CD4-positive, CD25-positive, alpha-beta regulatory T cell (primary cell): Measurements from ENCODE around the gene CHMP3. TPM values are rescaled to one million over a fixed set of nuclear protein-coding genes. Genes with fewer than 3 reads are reported as not detected.
"Not testable (repeated sequence)": the region's sequence is repeated elsewhere in the genome, so short reads cannot be mapped to it uniquely, and the experiment has no call there.

Experiments
- ATAC-seq, 2 donors: fragments of 150-1000 bp; cut with Tn5 transposase; one replicate each; pipeline ENCODE4 v1.10.0; 2021; ENCODE audit warnings: low read depth in 2 of 2, moderate number of reproducible peaks in 2 of 2, moderate library complexity in 1 of 2
- DNase-seq, 3 donors: peaks; one replicate each; pipeline versions ENCODE4 v3.0.0 to v3.0.0-alpha.2; 2012 to 2022; ENCODE audit warnings: mixed read lengths in 1 of 3
- H3K27ac ChIP-seq: one replicate; pipeline ENCODE4 v1.7.0; 2013; ENCODE audit warnings: mild to moderate bottlenecking, low read length; ENCODE audit not compliant: insufficient read depth, poor library complexity, severe bottlenecking
- H3K27me3 ChIP-seq: one replicate; pipeline ENCODE4 v1.7.0; 2013; ENCODE audit warnings: low read length; ENCODE audit not compliant: control insufficient read depth, insufficient read depth
- H3K36me3 ChIP-seq: one replicate; pipeline ENCODE4 v1.7.0; 2013; ENCODE audit warnings: mild to moderate bottlenecking, low read length, moderate library complexity; ENCODE audit not compliant: control insufficient read depth, insufficient read depth
- H3K4me1 ChIP-seq: 2 replicates; pipeline ENCODE4 v1.7.0; 2013; ENCODE audit warnings: mild to moderate bottlenecking, low read length; ENCODE audit not compliant: insufficient read depth, control insufficient read depth, poor library complexity, severe bottlenecking
- H3K4me3 ChIP-seq: one replicate; pipeline ENCODE4 v1.7.0; 2013; ENCODE audit warnings: low read depth, mild to moderate bottlenecking, low read length, moderate library complexity
- H3K9me3 ChIP-seq, 2 experiments: 1 replicate in 1 of 2; 2 replicates in 1 of 2; pipeline ENCODE4 v1.7.0; 2013; ENCODE audit warnings: low read length in 2 of 2, mild to moderate bottlenecking in 1 of 2, moderate library complexity in 1 of 2; ENCODE audit not compliant: control insufficient read depth in 2 of 2
- H3K27ac Mint-ChIP-seq, 3 donors: one replicate each; pipeline ENCODE4 v1.8.0; 2020 to 2022; ENCODE audit warnings: mild to moderate bottlenecking in 3 of 3, mixed read lengths in 3 of 3, moderate library complexity in 2 of 3
- H3K27me3 Mint-ChIP-seq: one replicate; pipeline ENCODE4 v1.8.0; 2022; ENCODE audit warnings: mild to moderate bottlenecking, mixed read lengths
- H3K36me3 Mint-ChIP-seq: one replicate; pipeline ENCODE4 v1.8.0; 2020; ENCODE audit warnings: mixed read lengths
- H3K4me1 Mint-ChIP-seq, 4 donors: one replicate each; pipeline ENCODE4 v1.8.0; 2020 to 2022; ENCODE audit warnings: mixed read lengths in 4 of 4, mild to moderate bottlenecking in 1 of 4
- H3K4me3 Mint-ChIP-seq, 4 donors: one replicate each; pipeline ENCODE4 v1.8.0; 2020 to 2022; ENCODE audit warnings: mild to moderate bottlenecking in 4 of 4, mixed read lengths in 4 of 4, moderate library complexity in 3 of 4
- H3K9me3 Mint-ChIP-seq, 7 donors: one replicate each; pipeline ENCODE4 v1.8.0; 2020 to 2022; ENCODE audit warnings: mixed read lengths in 7 of 7, mild to moderate bottlenecking in 3 of 7, moderate library complexity in 2 of 7
- polyA plus RNA-seq, 4 donors: library from polyadenylated mRNA; unstranded; fragments of 300-500 nt; fragmentation: Illumina TruSeq; gene quantifications; one replicate each; pipeline ENCODE4 v1.2.3, GENCODE V29; 2021
- total RNA-seq: library from RNA; stranded (reverse); gene quantifications from one replicate; pipeline ENCODE4 v1.2.3, GENCODE V29; 2022

Gene CHMP3
- total and polyA plus RNA-seq, 5 donors from 2014 or later = 67.5 to 85.2 (median 79.8) TPM

- no peak for DNase-seq
- H3K27me3 Mint-ChIP-seq = peaks cover 9% of the 10 kb centered on the region
- no peaks in the 10 kb centered on the region for H3K36me3 Mint-ChIP-seq
- no peak for ATAC-seq
- H3K4me1 ChIP-seq = peaks cover 11% of the 10 kb centered on the region
- no peaks in the 10 kb centered on the region for H3K27me3 ChIP-seq
- peaks cover 0 to 1% (median 0%) of the 10 kb centered on the region in 7 donors for H3K9me3 Mint-ChIP-seq
- H3K4me3 ChIP-seq = no peak overlapping the region
- peak overlapping the region in 1 of 3 donors; percentile 83 for H3K27ac Mint-ChIP-seq
- H3K27ac ChIP-seq = no peak overlapping the region
- H3K9me3 ChIP-seq = no peaks in the 10 kb centered on the region
- H3K36me3 ChIP-seq = no peaks in the 10 kb centered on the region
- H3K4me1 Mint-ChIP-seq = peaks cover 11 to 28% (median 19%) of the 10 kb centered on the region in 4 donors
- no peak overlapping the region for H3K4me3 Mint-ChIP-seq
These were observed 3.0 kb upstream of the CHMP3 start for GRCh38 chr2:86566158-86566820.

- Histone ChIP-seq H3K36me3 (no peaks in the 10 kb centered on the region), H3K4me1 (peaks cover 32% of the 10 kb centered on the region), H3K27me3 (no peaks in the 10 kb centered on the region), H3K27ac (peak overlapping the region; percentile 98), H3K4me3 (peak overlapping the region; percentile 98), H3K9me3 (no peaks in the 10 kb centered on the region)
- peak overlapping the region; percentile 99 for H3K27ac Mint-ChIP-seq
- H3K36me3 Mint-ChIP-seq = peaks cover 5% of the 10 kb centered on the region
- DNase-seq (no peak), ATAC-seq (no peak)
- H3K9me3 Mint-ChIP-seq = no peaks in the 10 kb centered on the region
- peaks cover 19 to 33% (median 32%) of the 10 kb centered on the region in 4 donors for H3K4me1 Mint-ChIP-seq
- peak overlapping the region; percentile 93 to 99 (median 98) for H3K4me3 Mint-ChIP-seq
- H3K27me3 Mint-ChIP-seq = peaks cover 6% of the 10 kb centered on the region
These were observed 413 bp upstream of the CHMP3 start for GRCh38 chr2:86563650-86564061.

GRCh38 chr2:86562485-86562921, 740 bp downstream of the CHMP3 start:
- no peak for DNase-seq
- peak overlapping the region; percentile 99 for H3K27ac Mint-ChIP-seq
- Histone ChIP-seq H3K9me3 (no peaks in the 10 kb centered on the region), H3K27me3 (no peaks in the 10 kb centered on the region), H3K36me3 (no peaks in the 10 kb centered on the region), H3K27ac (peak overlapping the region; percentile 98), H3K4me1 (peaks cover 41% of the 10 kb centered on the region), H3K4me3 (peak overlapping the region; percentile 98)
- peaks cover 6% of the 10 kb centered on the region for H3K27me3 Mint-ChIP-seq
- H3K4me1 Mint-ChIP-seq = peaks cover 19 to 36% (median 32%) of the 10 kb centered on the region in 4 donors
- peak in 1 of 2 donors; percentile 3 for ATAC-seq
- no peaks in the 10 kb centered on the region for H3K9me3 Mint-ChIP-seq
- H3K4me3 Mint-ChIP-seq = peak overlapping the region; percentile 93 to 99 (median 98)
- H3K36me3 Mint-ChIP-seq = peaks cover 5% of the 10 kb centered on the region

- peak overlapping the region; percentile 15 for H3K4me3 ChIP-seq
- peaks cover 0 to 2% (median 0%) of the 10 kb centered on the region in 7 donors for H3K9me3 Mint-ChIP-seq
- H3K9me3 ChIP-seq = no peaks in the 10 kb centered on the region
- peaks cover 59% of the 10 kb centered on the region for H3K4me1 ChIP-seq
- H3K4me3 Mint-ChIP-seq = no peak overlapping the region
- no peak overlapping the region for H3K27ac ChIP-seq
- DNase-seq (no peak), ATAC-seq (no peak)
- H3K4me1 Mint-ChIP-seq = peaks cover 24 to 49% (median 36%) of the 10 kb centered on the region in 4 donors
- peaks cover 8% of the 10 kb centered on the region for H3K36me3 Mint-ChIP-seq
- no peaks in the 10 kb centered on the region for H3K27me3 ChIP-seq
- no peaks in the 10 kb centered on the region for H3K27me3 Mint-ChIP-seq
- no peak overlapping the region for H3K27ac Mint-ChIP-seq
- peaks cover 3% of the 10 kb centered on the region for H3K36me3 ChIP-seq
These were observed 5.4 kb downstream of the CHMP3 start for GRCh38 chr2:86557836-86558235.

GRCh38 chr2:86556508-86556907, 6.7 kb downstream of the CHMP3 start:
- Histone ChIP-seq H3K9me3 (no peaks in the 10 kb centered on the region), H3K4me3 (no peak overlapping the region), H3K36me3 (peaks cover 3% of the 10 kb centered on the region), H3K27ac (no peak overlapping the region), H3K27me3 (no peaks in the 10 kb centered on the region), H3K4me1 (peaks cover 51% of the 10 kb centered on the region)
- Mint-ChIP-seq H3K27me3 (no peaks in the 10 kb centered on the region), H3K4me1 (peaks cover 28 to 49% (median 40%) of the 10 kb centered on the region in 4 donors), H3K4me3 (no peak overlapping the region), H3K27ac (no peak overlapping the region), H3K9me3 (peaks cover 0 to 3% (median 0%) of the 10 kb centered on the region in 7 donors), H3K36me3 (peaks cover 8% of the 10 kb centered on the region)
- ATAC-seq = no peak
- no peak for DNase-seq

- peaks cover 21 to 43% (median 23%) of the 10 kb centered on the region in 4 donors for H3K4me1 Mint-ChIP-seq
- H3K36me3 ChIP-seq = peaks cover 7% of the 10 kb centered on the region
- ATAC-seq (peak; percentile 50 to 55), DNase-seq (peak in 2 of 3 donors; percentile 44)
- peak overlapping the region; percentile 43 to 93 (median 92) for H3K27ac Mint-ChIP-seq
- H3K4me3 Mint-ChIP-seq = peak overlapping the region; percentile 62 to 87 (median 83)
- no peaks in the 10 kb centered on the region for H3K27me3 Mint-ChIP-seq
- no peaks in the 10 kb centered on the region for H3K27me3 ChIP-seq
- H3K4me3 ChIP-seq = peak overlapping the region; percentile 44
- no peak overlapping the region for H3K27ac ChIP-seq
- peaks cover 20% of the 10 kb centered on the region for H3K4me1 ChIP-seq
- no peaks in the 10 kb centered on the region for H3K9me3 ChIP-seq
- H3K36me3 Mint-ChIP-seq = peaks cover 11% of the 10 kb centered on the region
- peaks cover 0 to 6% (median under 1%) of the 10 kb centered on the region in 7 donors for H3K9me3 Mint-ChIP-seq
These were observed 10.4 kb downstream of the CHMP3 start for GRCh38 chr2:86552889-86553288.

- not testable (repeated sequence) for H3K4me3 ChIP-seq, ATAC-seq, H3K4me3 Mint-ChIP-seq, H3K27ac Mint-ChIP-seq, H3K36me3 ChIP-seq, H3K27me3 Mint-ChIP-seq, H3K9me3 ChIP-seq, H3K27me3 ChIP-seq, H3K27ac ChIP-seq, DNase-seq
- Mint-ChIP-seq H3K36me3 (peaks cover 25% of the 10 kb centered on the region), H3K9me3 (peaks cover 0 to 14% (median 10%) of the 10 kb centered on the region in 7 donors), H3K4me1 (peaks cover 22 to 45% (median 30%) of the 10 kb centered on the region in 4 donors)
- H3K4me1 ChIP-seq = peaks cover 12% of the 10 kb centered on the region
These were observed 13.1 kb downstream of the CHMP3 start for GRCh38 chr2:86549963-86550725.
